Activated T-helper 2 cell treated with anti-CD3 and anti-CD28 coated beads, Interferon-gamma antibody, Interleukin-2, Interleukin-4, amounts not matched to agents 10 μg/mL and 5 μg/mL and 100 μg/mL, durations not matched to agents 14 hours and 24 hours and 36 hours (primary cell): Measurements from ENCODE around the gene GPC5. TPM values are rescaled to one million over a fixed set of nuclear protein-coding genes. Genes with fewer than 3 reads are reported as not detected.
"Not testable (repeated sequence)": the region's sequence is repeated elsewhere in the genome, so short reads cannot be mapped to it uniquely, and the experiment has no call there.

ENCODE experiments used
- DNase-seq: peaks from one replicate; pipeline ENCODE4 v3.0.0; 2021; ENCODE audit warnings: low spot score
- H3K27ac Mint-ChIP-seq: one replicate; pipeline ENCODE4 v1.8.0; 2021; ENCODE audit warnings: mixed read lengths
- H3K27me3 Mint-ChIP-seq: one replicate; pipeline ENCODE4 v1.8.0; 2021; ENCODE audit warnings: low read depth, mixed read lengths
- H3K36me3 Mint-ChIP-seq: one replicate; pipeline ENCODE4 v1.8.0; 2021; ENCODE audit warnings: low read depth, mixed read lengths
- H3K4me1 Mint-ChIP-seq: one replicate; pipeline ENCODE4 v1.8.0; 2021; ENCODE audit warnings: low read depth, mixed read lengths
- H3K4me3 Mint-ChIP-seq: one replicate; pipeline ENCODE4 v1.8.0; 2021; ENCODE audit warnings: low read depth, mild to moderate bottlenecking, moderate library complexity, mixed read lengths
- H3K9me3 Mint-ChIP-seq: one replicate; pipeline ENCODE4 v1.8.0; 2021; ENCODE audit warnings: mixed read lengths
- intact Hi-C: fragments of 100-400 bp; cut with micrococcal nuclease; formaldehyde crosslinking; loops from one replicate; pipeline ENCODE4 v1.15.1; 2023
- total RNA-seq: library from RNA; stranded (reverse); gene quantifications from 2 replicates; pipeline ENCODE4 v1.2.3, GENCODE V29; 2022

The GPC5 gene
- total RNA-seq, 1 donor from 2014 or later, result 0.57 TPM

- H3K36me3 Mint-ChIP-seq, result no peaks in the 10 kb centered on the region
- no peaks in the 10 kb centered on the region for H3K27me3 Mint-ChIP-seq
- H3K4me3 Mint-ChIP-seq, result no peak overlapping the region
- intact Hi-C loops, result no loop called here
- H3K4me1 Mint-ChIP-seq, result peaks cover 2% of the 10 kb centered on the region
- no peaks in the 10 kb centered on the region for H3K9me3 Mint-ChIP-seq
- no peak for DNase-seq
- no peak overlapping the region for H3K27ac Mint-ChIP-seq
These were observed 375.3 kb downstream of the GPC5 start for GRCh38 chr13:91773591-91774227.

- intact Hi-C loops, result no loop called here
- Mint-ChIP-seq H3K27ac (no peak overlapping the region), H3K4me3 (no peak overlapping the region), H3K27me3 (no peaks in the 10 kb centered on the region), H3K4me1 (peaks cover 2% of the 10 kb centered on the region), H3K9me3 (no peaks in the 10 kb centered on the region), H3K36me3 (no peaks in the 10 kb centered on the region)
- DNase-seq, result no peak
These were observed 376.0 kb downstream of the GPC5 start for GRCh38 chr13:91774397-91774796.

- no peak for DNase-seq
These were observed 378.3 kb downstream of the GPC5 start for GRCh38 chr13:91776611-91777193.

GRCh38 chr13:91778123-91778522 is 379.7 kb downstream of the GPC5 start:
- no peak for DNase-seq
- H3K36me3 Mint-ChIP-seq, result no peaks in the 10 kb centered on the region
- H3K4me3 Mint-ChIP-seq, result no peak overlapping the region
- H3K9me3 Mint-ChIP-seq, result no peaks in the 10 kb centered on the region
- H3K27me3 Mint-ChIP-seq, result no peaks in the 10 kb centered on the region
- H3K27ac Mint-ChIP-seq, result no peak overlapping the region
- intact Hi-C loops, result no loop called here
- H3K4me1 Mint-ChIP-seq, result peaks cover 2% of the 10 kb centered on the region

More at GRCh38 chr13:91776611-91777193, 378.3 kb downstream of the GPC5 start:
- no peak overlapping the region for H3K27ac Mint-ChIP-seq
- H3K9me3 Mint-ChIP-seq, result no peaks in the 10 kb centered on the region
- intact Hi-C loops, result no loop called here
- H3K36me3 Mint-ChIP-seq, result no peaks in the 10 kb centered on the region
- no peaks in the 10 kb centered on the region for H3K27me3 Mint-ChIP-seq
- no peak overlapping the region for H3K4me3 Mint-ChIP-seq
- H3K4me1 Mint-ChIP-seq, result peaks cover 2% of the 10 kb centered on the region

GRCh38 chr13:91781982-91782691 is 383.7 kb downstream of the GPC5 start:
- H3K4me3 Mint-ChIP-seq, H3K36me3 Mint-ChIP-seq, DNase-seq, intact Hi-C loops, H3K27ac Mint-ChIP-seq, H3K4me1 Mint-ChIP-seq, H3K9me3 Mint-ChIP-seq, H3K27me3 Mint-ChIP-seq: not testable (repeated sequence)

GRCh38 chr13:91785431-91786119 is 387.2 kb downstream of the GPC5 start:
- Mint-ChIP-seq H3K27ac (no peak overlapping the region), H3K27me3 (no peaks in the 10 kb centered on the region), H3K4me1 (no peaks in the 10 kb centered on the region), H3K36me3 (no peaks in the 10 kb centered on the region), H3K9me3 (no peaks in the 10 kb centered on the region), H3K4me3 (no peak overlapping the region)
- intact Hi-C loops, result no loop called here
- DNase-seq, result no peak

GRCh38 chr13:91792054-91792453 is 393.6 kb downstream of the GPC5 start:
- Mint-ChIP-seq H3K27me3 (no peaks in the 10 kb centered on the region), H3K36me3 (no peaks in the 10 kb centered on the region), H3K27ac (no peak overlapping the region), H3K4me3 (no peak overlapping the region), H3K9me3 (no peaks in the 10 kb centered on the region), H3K4me1 (no peaks in the 10 kb centered on the region)
- DNase-seq, result no peak
- intact Hi-C loops, result no loop called here

- intact Hi-C loops, result no loop called here
- Mint-ChIP-seq H3K4me1 (no peaks in the 10 kb centered on the region), H3K27me3 (no peaks in the 10 kb centered on the region), H3K9me3 (peaks cover 6% of the 10 kb centered on the region), H3K4me3 (no peak overlapping the region), H3K27ac (no peak overlapping the region), H3K36me3 (no peaks in the 10 kb centered on the region)
- DNase-seq, result no peak
These were observed 399.1 kb downstream of the GPC5 start for GRCh38 chr13:91797567-91797966.

- H3K4me3 Mint-ChIP-seq, H3K27ac Mint-ChIP-seq, H3K27me3 Mint-ChIP-seq, H3K9me3 Mint-ChIP-seq, intact Hi-C loops, DNase-seq, H3K36me3 Mint-ChIP-seq, H3K4me1 Mint-ChIP-seq: not testable (repeated sequence)
These were observed 399.9 kb downstream of the GPC5 start for GRCh38 chr13:91798338-91798737.

GRCh38 chr13:91801772-91802171 is 403.4 kb downstream of the GPC5 start:
- H3K27me3 Mint-ChIP-seq, H3K4me1 Mint-ChIP-seq, H3K36me3 Mint-ChIP-seq, DNase-seq, intact Hi-C loops, H3K27ac Mint-ChIP-seq, H3K4me3 Mint-ChIP-seq, H3K9me3 Mint-ChIP-seq: not testable (repeated sequence)

GRCh38 chr13:91802957-91803356 is 404.5 kb downstream of the GPC5 start:
- no peaks in the 10 kb centered on the region for H3K4me1 Mint-ChIP-seq
- intact Hi-C loops, result no loop called here
- H3K27me3 Mint-ChIP-seq, result no peaks in the 10 kb centered on the region
- H3K36me3 Mint-ChIP-seq, result no peaks in the 10 kb centered on the region
- no peak for DNase-seq
- H3K27ac Mint-ChIP-seq, result no peak overlapping the region
- no peak overlapping the region for H3K4me3 Mint-ChIP-seq
- peaks cover 6% of the 10 kb centered on the region for H3K9me3 Mint-ChIP-seq

- Mint-ChIP-seq H3K27me3 (no peaks in the 10 kb centered on the region), H3K9me3 (no peaks in the 10 kb centered on the region), H3K36me3 (no peaks in the 10 kb centered on the region), H3K4me3 (no peak overlapping the region), H3K4me1 (no peaks in the 10 kb centered on the region), H3K27ac (no peak overlapping the region)
- DNase-seq, result no peak
- intact Hi-C loops, result no loop called here
These were observed 406.3 kb downstream of the GPC5 start for GRCh38 chr13:91804724-91805123.

GRCh38 chr13:91805605-91806004 is 407.2 kb downstream of the GPC5 start:
- no peaks in the 10 kb centered on the region for H3K36me3 Mint-ChIP-seq
- no peak overlapping the region for H3K4me3 Mint-ChIP-seq
- intact Hi-C loops, result no loop called here

More at GRCh38 chr13:91805605-91806004, 407.2 kb downstream of the GPC5 start:
- no peak overlapping the region for H3K27ac Mint-ChIP-seq
- no peak for DNase-seq
- H3K4me1 Mint-ChIP-seq, result no peaks in the 10 kb centered on the region
- H3K27me3 Mint-ChIP-seq, result no peaks in the 10 kb centered on the region
- H3K9me3 Mint-ChIP-seq, result no peaks in the 10 kb centered on the region
